Sigmoid colon (tissue), 3 donors: ENCODE data around the gene ITPR2.
"Not testable (repeated sequence)": the region's sequence is repeated elsewhere in the genome, so short reads cannot be mapped to it uniquely, and the experiment has no call there.

Source experiments
- CTCF ChIP-seq, 4 experiments: fragments of 450-650 bp in 3 of 4; fragments of 200-600 bp in 1 of 4; IDR thresholded peaks; one replicate each; pipeline ENCODE4 v1.5.1; 2016 to 2019; ENCODE audit warnings: antibody characterized with exemption in 4 of 4, mild to moderate bottlenecking in 3 of 4, moderate library complexity in 2 of 4
- POLR2A ChIP-seq, 2 donors: fragments of 450-650 bp; IDR thresholded peaks; one replicate each; pipeline ENCODE4 v1.6.1; 2016; ENCODE audit warnings: antibody characterized with exemption in 2 of 2, mild to moderate bottlenecking in 2 of 2, moderate library complexity in 2 of 2

- not testable (repeated sequence) for TF ChIP-seq CTCF, POLR2A (IDR thresholded peaks at IDR 0.05)
Measured at GRCh38 chr12:26644376-26644775, 188.6 kb downstream of the ITPR2 start.
